IPS-11a (cell line): ENCODE data around the gene SLC9A7.

ENCODE experiments used
- H3K4me3 ChIP-seq: one replicate; pipeline ENCODE4 v1.5.1; 2013; ENCODE audit warnings: low read depth, low read length, control low read depth

The SLC9A7 gene

GRCh38 chrX:46707274-46707965 lies 51.5 kb downstream of the SLC9A7 start:
- H3K4me3 ChIP-seq: no peak overlapping the region

- H3K4me3 ChIP-seq: no peak overlapping the region
Measured at GRCh38 chrX:46704767-46705386, 54.0 kb downstream of the SLC9A7 start.

GRCh38 chrX:46703980-46704379 lies 54.9 kb downstream of the SLC9A7 start:
- H3K4me3 ChIP-seq: no peak overlapping the region

GRCh38 chrX:46698691-46699090 lies 60.2 kb downstream of the SLC9A7 start:
- no peak overlapping the region for H3K4me3 ChIP-seq

GRCh38 chrX:46695491-46695890 lies 63.4 kb downstream of the SLC9A7 start:
- H3K4me3 ChIP-seq: no peak overlapping the region

GRCh38 chrX:46694549-46694948 lies 64.4 kb downstream of the SLC9A7 start:
- H3K4me3 ChIP-seq: no peak overlapping the region

- H3K4me3 ChIP-seq: no peak overlapping the region
Measured at GRCh38 chrX:46693149-46693548, 65.8 kb downstream of the SLC9A7 start.

GRCh38 chrX:46690818-46691217 lies 68.1 kb downstream of the SLC9A7 start:
- H3K4me3 ChIP-seq: no peak overlapping the region

- no peak overlapping the region for H3K4me3 ChIP-seq
Measured at GRCh38 chrX:46687619-46688018, 71.3 kb downstream of the SLC9A7 start.

- no peak overlapping the region for H3K4me3 ChIP-seq
Measured at GRCh38 chrX:46686003-46686645, 72.8 kb downstream of the SLC9A7 start.

GRCh38 chrX:46683048-46683447 lies 75.9 kb downstream of the SLC9A7 start:
- no peak overlapping the region for H3K4me3 ChIP-seq

- no peak overlapping the region for H3K4me3 ChIP-seq
Measured at GRCh38 chrX:46681849-46682248, 77.1 kb downstream of the SLC9A7 start.

- no peak overlapping the region for H3K4me3 ChIP-seq
Measured at GRCh38 chrX:46678232-46678631, 80.7 kb downstream of the SLC9A7 start.

- H3K4me3 ChIP-seq: no peak overlapping the region
Measured at GRCh38 chrX:46676399-46677356, 82.2 kb downstream of the SLC9A7 start.

GRCh38 chrX:46673620-46674359 lies 85.1 kb downstream of the SLC9A7 start:
- no peak overlapping the region for H3K4me3 ChIP-seq

GRCh38 chrX:46670316-46670715 lies 88.6 kb downstream of the SLC9A7 start:
- H3K4me3 ChIP-seq: no peak overlapping the region

GRCh38 chrX:46666831-46667230 lies 92.1 kb downstream of the SLC9A7 start:
- no peak overlapping the region for H3K4me3 ChIP-seq

GRCh38 chrX:46665232-46666152 lies 93.4 kb downstream of the SLC9A7 start:
- H3K4me3 ChIP-seq: no peak overlapping the region

- H3K4me3 ChIP-seq: no peak overlapping the region
Measured at GRCh38 chrX:46662188-46662958, 96.5 kb downstream of the SLC9A7 start.
